Measurements from ENCODE around the gene NMRK2.
"Not testable (repeated sequence)": the region's sequence is repeated elsewhere in the genome, so short reads cannot be mapped to it uniquely, and the experiment has no call there.

Gene NMRK2

DNA sequence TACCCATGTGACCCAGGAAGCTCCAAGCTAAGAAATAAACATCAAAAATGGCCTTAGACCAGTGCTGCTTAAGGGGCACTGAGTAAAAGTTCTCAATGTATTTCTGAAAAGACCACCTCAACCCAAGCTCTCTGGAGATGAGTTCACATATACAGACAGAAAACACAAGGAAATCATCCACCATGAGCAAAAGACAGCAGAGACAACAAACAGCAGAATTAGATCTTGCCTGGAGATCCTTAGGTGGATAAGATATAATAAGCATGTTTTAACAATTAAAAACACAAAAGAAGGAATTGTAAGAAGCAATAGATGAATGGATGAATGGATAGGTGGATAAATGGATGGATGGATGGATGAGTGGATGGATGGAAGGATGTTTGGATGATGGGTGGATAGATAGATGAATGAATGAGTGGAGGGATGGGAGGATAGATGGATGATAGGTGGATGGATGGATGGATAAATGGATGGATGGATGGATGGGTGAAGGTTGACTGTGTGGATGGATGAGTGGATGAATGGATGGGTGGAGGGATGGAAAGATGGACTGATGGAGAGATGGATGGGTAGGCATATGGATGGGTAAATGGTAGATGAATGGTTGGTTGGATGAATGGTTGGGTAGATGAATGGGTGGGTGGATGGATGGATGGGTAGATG lies 9.6 kb upstream of the NMRK2 start:
- Histone ChIP-seq H3K27ac (no peak overlapping the region), H3K4me3 (no peak overlapping the region), H3K36me3 (ENCODE audit: insufficient read depth, low read length) (no peaks in the 10 kb centered on the region), H3K9ac (ENCODE audit: insufficient read length) (no peak overlapping the region), H3K9me3 (ENCODE audit: low read depth, low read length) (no peaks in the 10 kb centered on the region)
- TF ChIP-seq EZH2 (IDR thresholded peaks at IDR 0.05) (no peak), FOXP2 (optimal IDR thresholded peaks at IDR 0.05; ENCODE audit: control extremely low read depth, extremely low read length, insufficient read depth) (no peak), POLR2AphosphoS5 (IDR thresholded peaks at IDR 0.05; ENCODE audit: borderline replicate concordance, low read depth, low read length) (no peak)
- DNase-seq (ENCODE audit: low read depth, low spot score): no peak

DNA sequence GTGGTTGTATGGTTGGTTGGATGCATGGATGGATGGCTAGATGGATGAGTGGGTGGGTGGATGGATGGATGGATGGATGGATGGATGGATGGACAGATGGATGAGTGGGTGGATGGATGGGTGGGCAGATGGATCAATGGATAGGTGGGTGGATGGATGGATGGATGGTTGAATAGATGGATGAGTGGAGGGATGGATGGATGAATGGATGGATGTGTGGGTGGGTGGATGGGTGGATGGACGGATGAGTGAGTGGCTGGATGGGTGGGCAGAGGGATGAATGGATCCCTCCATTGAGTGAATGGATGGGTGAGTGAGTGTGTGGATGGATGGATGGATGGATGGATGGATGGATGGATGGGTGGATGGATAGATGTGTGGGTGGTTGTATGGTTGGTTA lies 9.0 kb upstream of the NMRK2 start:
- H3K4me3 ChIP-seq: no peak overlapping the region
- no peak overlapping the region for H3K27ac ChIP-seq
- H3K36me3 ChIP-seq (ENCODE audit: insufficient read depth, low read length): no peaks in the 10 kb centered on the region
- H3K9me3 ChIP-seq (ENCODE audit: low read depth, low read length): no peaks in the 10 kb centered on the region
- DNase-seq (ENCODE audit: low read depth, low spot score): no peak
- no peak overlapping the region for H3K9ac ChIP-seq (ENCODE audit: insufficient read length)
- no peak for TF ChIP-seq POLR2AphosphoS5 (IDR thresholded peaks at IDR 0.05; ENCODE audit: borderline replicate concordance, low read depth, low read length)
- no peak for TF ChIP-seq EZH2 (IDR thresholded peaks at IDR 0.05)
- TF ChIP-seq FOXP2 (optimal IDR thresholded peaks at IDR 0.05; ENCODE audit: control extremely low read depth, extremely low read length, insufficient read depth): no peak

DNA sequence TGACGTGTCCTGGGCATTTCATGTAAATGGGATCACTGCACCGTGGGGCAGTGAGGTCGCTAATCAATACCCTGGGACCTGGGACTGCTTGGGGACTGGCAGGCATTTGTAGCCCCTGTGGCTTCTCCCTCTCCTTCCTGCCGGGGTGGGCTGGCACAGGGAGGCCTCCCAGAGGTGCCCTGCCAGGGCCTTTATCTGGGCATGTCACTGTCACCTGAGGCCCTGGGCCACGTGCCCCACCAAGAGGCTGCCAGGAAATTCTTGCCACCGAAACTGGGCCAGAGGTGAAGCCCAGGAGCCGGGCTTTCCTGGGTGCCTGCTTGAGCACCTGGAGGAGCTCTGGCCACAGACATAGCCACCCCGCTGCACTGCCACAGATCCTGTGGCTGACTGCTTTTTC lies 1.8 kb upstream of the NMRK2 start:
- H3K36me3 ChIP-seq (ENCODE audit: insufficient read depth, low read length): no peaks in the 10 kb centered on the region
- no peak for DNase-seq (ENCODE audit: low read depth, low spot score)
- H3K9me3 ChIP-seq (ENCODE audit: low read depth, low read length): no peaks in the 10 kb centered on the region
- H3K27ac ChIP-seq: no peak overlapping the region
- no peak for TF ChIP-seq POLR2AphosphoS5 (IDR thresholded peaks at IDR 0.05; ENCODE audit: borderline replicate concordance, low read depth, low read length)
- TF ChIP-seq FOXP2 (optimal IDR thresholded peaks at IDR 0.05; ENCODE audit: control extremely low read depth, extremely low read length, insufficient read depth): no peak
- TF ChIP-seq EZH2 (IDR thresholded peaks at IDR 0.05): no peak
- H3K9ac ChIP-seq (ENCODE audit: insufficient read length): no peak overlapping the region
- H3K4me3 ChIP-seq: no peak overlapping the region

DNA sequence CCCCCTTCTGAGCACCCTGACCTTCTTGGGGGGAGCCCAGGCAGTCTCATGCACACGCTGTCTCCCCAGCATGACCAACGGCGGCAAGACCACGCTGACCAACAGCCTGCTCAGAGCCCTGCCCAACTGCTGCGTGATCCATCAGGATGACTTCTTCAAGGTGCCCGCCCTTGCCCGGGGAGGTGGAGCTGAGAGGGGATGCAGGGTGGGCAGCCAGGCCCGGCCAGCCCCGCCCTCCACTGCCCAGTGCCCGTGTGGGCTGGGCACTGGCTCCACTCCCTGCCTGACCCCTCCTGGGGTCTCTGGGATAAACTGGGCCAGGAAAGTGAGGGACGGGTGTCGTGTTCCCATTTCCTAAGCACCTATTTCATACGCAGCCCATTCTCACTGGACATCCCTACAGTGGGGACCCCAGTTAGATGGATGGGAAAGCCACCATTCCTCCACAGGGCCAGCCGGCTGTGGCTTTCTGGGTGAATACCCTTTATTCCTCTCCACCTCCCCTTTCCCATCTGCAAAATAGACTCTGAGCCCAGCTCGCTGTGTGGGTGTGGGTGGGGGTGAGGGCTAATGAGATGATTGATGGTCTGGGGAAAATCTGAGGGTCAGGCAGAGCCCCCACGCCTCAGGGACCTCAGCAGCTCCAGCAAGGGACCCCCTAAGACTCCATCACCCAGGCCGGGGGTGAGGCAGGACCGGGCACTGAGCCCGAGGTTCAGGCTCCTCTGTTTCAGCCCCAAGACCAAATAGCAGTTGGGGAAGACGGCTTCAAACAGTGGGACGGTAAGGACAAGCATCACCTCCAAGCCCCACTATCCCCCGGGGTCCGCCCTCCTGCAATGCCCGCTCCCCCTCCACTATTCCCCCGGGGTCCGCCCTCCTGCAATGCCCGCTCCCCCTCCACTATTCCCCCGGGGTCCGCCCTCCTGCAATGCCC lies 3.9 kb downstream of the NMRK2 start:
- H3K4me3 ChIP-seq: no peak overlapping the region
- H3K36me3 ChIP-seq (ENCODE audit: insufficient read depth, low read length): no peaks in the 10 kb centered on the region
- DNase-seq (ENCODE audit: low read depth, low spot score): no peak
- H3K27ac ChIP-seq: no peak overlapping the region
- no peak for TF ChIP-seq EZH2 (IDR thresholded peaks at IDR 0.05)
- TF ChIP-seq POLR2AphosphoS5 (IDR thresholded peaks at IDR 0.05; ENCODE audit: borderline replicate concordance, low read depth, low read length): no peak
- TF ChIP-seq FOXP2 (optimal IDR thresholded peaks at IDR 0.05; ENCODE audit: control extremely low read depth, extremely low read length, insufficient read depth): no peak
- no peak overlapping the region for H3K9ac ChIP-seq (ENCODE audit: insufficient read length)
- H3K9me3 ChIP-seq (ENCODE audit: low read depth, low read length): no peaks in the 10 kb centered on the region

DNA sequence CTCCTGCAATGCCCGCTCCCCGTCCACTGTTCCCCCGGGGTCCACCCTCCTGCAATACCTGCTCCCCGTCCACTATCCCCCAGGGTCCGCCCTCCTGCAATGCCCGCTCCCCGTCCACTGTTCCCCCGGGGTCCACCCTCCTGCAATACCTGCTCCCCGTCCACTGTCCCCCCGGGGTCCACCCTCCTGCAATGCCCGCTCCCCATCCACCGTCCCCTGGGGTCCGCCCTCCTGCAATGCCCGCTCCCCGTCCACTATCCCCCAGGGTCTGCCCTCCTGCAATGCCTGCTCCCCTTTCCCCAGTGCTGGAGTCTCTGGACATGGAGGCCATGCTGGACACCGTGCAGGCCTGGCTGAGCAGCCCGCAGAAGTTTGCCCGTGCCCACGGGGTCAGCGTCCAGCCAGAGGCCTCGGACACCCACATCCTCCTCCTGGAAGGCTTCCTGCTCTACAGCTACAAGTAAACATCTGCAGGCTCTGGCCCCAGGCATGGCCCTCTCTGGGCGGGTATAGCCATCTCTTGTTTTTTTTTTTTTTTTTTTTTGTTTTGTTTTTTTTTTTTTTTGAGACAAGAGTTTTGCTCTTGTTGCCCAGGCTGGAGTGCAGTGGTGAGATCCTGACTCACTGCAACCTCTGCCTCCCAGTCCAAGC lies 5.6 kb downstream of the NMRK2 start:
- not testable (repeated sequence) for H3K36me3 ChIP-seq (ENCODE audit: insufficient read depth, low read length); H3K9me3 ChIP-seq (ENCODE audit: low read depth, low read length)

DNA sequence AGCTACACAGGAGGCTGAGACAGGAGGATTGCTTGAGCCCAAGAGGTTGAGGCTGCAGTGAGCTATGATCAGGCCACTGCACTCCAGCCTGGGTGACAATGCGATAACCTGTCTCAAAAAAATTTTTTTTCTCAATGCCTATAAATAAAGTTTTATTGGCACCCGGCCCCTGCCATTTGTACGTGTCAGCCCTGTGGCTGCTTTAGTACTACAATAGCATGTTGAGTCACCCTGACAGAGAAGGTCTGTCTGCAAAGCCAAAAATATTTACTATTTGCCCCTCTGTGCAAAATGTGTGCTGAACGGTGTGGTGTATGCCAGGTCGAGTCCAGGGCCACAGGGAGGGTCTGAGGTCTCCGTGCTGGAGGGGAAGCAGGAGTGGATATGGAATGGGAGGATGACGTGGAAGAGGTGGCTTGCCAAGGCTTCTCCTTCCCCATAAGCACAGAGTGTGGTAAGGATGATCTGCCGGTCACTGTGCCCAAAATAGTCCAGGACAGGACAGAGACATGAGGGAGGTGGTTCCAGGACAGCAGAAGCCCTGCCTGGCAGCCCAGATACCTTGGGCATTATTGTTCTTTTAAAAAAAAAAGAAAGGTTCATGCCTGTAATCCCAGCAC lies 10.0 kb downstream of the NMRK2 start:
- H3K27ac ChIP-seq: no peak overlapping the region
- no peak overlapping the region for H3K9ac ChIP-seq (ENCODE audit: insufficient read length)
- no peak overlapping the region for H3K4me3 ChIP-seq
- DNase-seq (ENCODE audit: low read depth, low spot score): no peak
- no peaks in the 10 kb centered on the region for H3K36me3 ChIP-seq (ENCODE audit: insufficient read depth, low read length)
- H3K9me3 ChIP-seq (ENCODE audit: low read depth, low read length): no peaks in the 10 kb centered on the region
- TF ChIP-seq FOXP2 (optimal IDR thresholded peaks at IDR 0.05; ENCODE audit: control extremely low read depth, extremely low read length, insufficient read depth): no peak
- TF ChIP-seq POLR2AphosphoS5 (IDR thresholded peaks at IDR 0.05; ENCODE audit: borderline replicate concordance, low read depth, low read length): no peak
- no peak for TF ChIP-seq EZH2 (IDR thresholded peaks at IDR 0.05)

More for the DNA sequence above, 5.6 kb downstream of the NMRK2 start:
- H3K4me3 ChIP-seq; H3K27ac ChIP-seq; DNase-seq (ENCODE audit: low read depth, low spot score); H3K9ac ChIP-seq (ENCODE audit: insufficient read length): not testable (repeated sequence)

DNA sequence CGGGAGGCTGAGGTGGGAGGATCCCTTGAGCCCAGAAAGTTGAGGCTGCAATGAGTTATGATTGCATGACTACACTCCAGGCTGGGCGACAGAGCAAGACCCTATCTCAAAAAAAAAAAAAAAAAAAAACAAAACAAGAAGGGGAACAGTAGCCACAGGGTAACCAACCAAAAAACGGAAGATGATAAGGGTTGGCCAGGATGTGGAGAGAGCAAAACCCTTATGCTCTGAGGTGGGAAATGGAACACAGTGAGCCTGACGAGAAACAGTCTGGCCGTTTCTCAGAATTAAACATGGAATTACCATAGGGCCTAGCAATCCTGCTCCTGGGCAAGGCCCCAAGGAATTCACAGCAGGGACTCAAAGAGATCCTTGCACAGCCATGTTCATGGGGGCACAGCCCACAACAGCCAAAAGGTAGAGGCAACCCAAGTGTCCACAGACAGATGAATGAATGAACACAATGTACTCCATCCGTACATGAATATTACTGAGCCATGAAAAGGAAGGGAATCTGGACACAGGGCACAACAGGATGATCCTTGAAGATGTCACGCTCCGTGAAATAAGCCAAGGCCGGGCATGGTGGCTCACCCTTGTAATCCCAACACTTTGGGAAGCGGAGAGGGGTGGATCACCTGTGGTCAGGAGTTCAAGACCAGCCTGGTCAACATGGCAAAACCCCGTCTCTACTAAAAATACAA lies 11.3 kb downstream of the NMRK2 start:
- DNase-seq (ENCODE audit: low read depth, low spot score): no peak
- H3K4me3 ChIP-seq: no peak overlapping the region

More for the DNA sequence above, 11.3 kb downstream of the NMRK2 start:
- H3K36me3 ChIP-seq (ENCODE audit: insufficient read depth, low read length): no peaks in the 10 kb centered on the region
- no peak overlapping the region for H3K9ac ChIP-seq (ENCODE audit: insufficient read length)
- H3K27ac ChIP-seq: no peak overlapping the region
- no peaks in the 10 kb centered on the region for H3K9me3 ChIP-seq (ENCODE audit: low read depth, low read length)
- TF ChIP-seq EZH2 (IDR thresholded peaks at IDR 0.05): no peak
- no peak for TF ChIP-seq POLR2AphosphoS5 (IDR thresholded peaks at IDR 0.05; ENCODE audit: borderline replicate concordance, low read depth, low read length)
- TF ChIP-seq FOXP2 (optimal IDR thresholded peaks at IDR 0.05; ENCODE audit: control extremely low read depth, extremely low read length, insufficient read depth): no peak
